Mesenchymal stem cell (in vitro differentiated cells and primary cell): ENCODE measurements around the gene DST.

Experiments used
- DNase-seq: peaks from one replicate; pipeline ENCODE4 v3.0.0-alpha.2; 2013
- H2AFZ ChIP-seq: one replicate; pipeline ENCODE4 v1.6.1; 2013; ENCODE audit warnings: low read depth, mild to moderate bottlenecking, control low read depth, inconsistent platforms, low read length, moderate library complexity
- H2AK5ac ChIP-seq: 2 replicates; pipeline ENCODE4 v1.6.1; 2013; ENCODE audit warnings: low read length, moderate library complexity, mild to moderate bottlenecking, inconsistent platforms; ENCODE audit not compliant: severe bottlenecking
- H2BK120ac ChIP-seq: one replicate; pipeline ENCODE4 v1.6.1; 2013; ENCODE audit warnings: low read depth, mild to moderate bottlenecking, inconsistent platforms, low read length, moderate library complexity
- H2BK12ac ChIP-seq, 2 experiments: one replicate each; pipeline ENCODE4 v1.6.1; 2013; ENCODE audit warnings: inconsistent platforms in 2 of 2, low read length in 2 of 2, mild to moderate bottlenecking in 2 of 2, moderate library complexity in 2 of 2, control low read depth in 1 of 2
- H2BK15ac ChIP-seq: one replicate; pipeline ENCODE4 v1.6.1; 2013; ENCODE audit warnings: mild to moderate bottlenecking, low read depth, inconsistent platforms; ENCODE audit not compliant: poor library complexity, severe bottlenecking
- H2BK5ac ChIP-seq: 2 replicates; pipeline ENCODE4 v1.6.1; 2013; ENCODE audit warnings: low read depth, mild to moderate bottlenecking, low read length, control low read depth, inconsistent platforms; ENCODE audit not compliant: poor library complexity, severe bottlenecking
- H3K14ac ChIP-seq, 2 experiments: one replicate each; pipeline ENCODE4 v1.6.1; 2013; ENCODE audit warnings: inconsistent platforms in 2 of 2, low read length in 2 of 2, control low read depth in 1 of 2, mild to moderate bottlenecking in 1 of 2, moderate library complexity in 1 of 2
- H3K18ac ChIP-seq, 2 experiments: one replicate each; pipeline ENCODE4 v1.6.1; 2013; ENCODE audit warnings: inconsistent platforms in 2 of 2, low read length in 2 of 2, control low read depth in 1 of 2, low read depth in 1 of 2, mild to moderate bottlenecking in 1 of 2
- H3K23ac ChIP-seq, 2 experiments: one replicate each; pipeline ENCODE4 v1.6.1; 2013; ENCODE audit warnings: inconsistent platforms in 2 of 2, low read length in 2 of 2, mild to moderate bottlenecking in 2 of 2, moderate library complexity in 2 of 2, control low read depth in 1 of 2
- H3K27ac ChIP-seq: 2 replicates; pipeline ENCODE4 v1.5.1; 2013; ENCODE audit warnings: mild to moderate bottlenecking, moderate library complexity, low read length, control low read depth, inconsistent platforms; ENCODE audit not compliant: poor library complexity, severe bottlenecking
- H3K27me3 ChIP-seq, 2 experiments: 2 replicates each; pipeline versions ENCODE4 v1.6.1 to v1.7.0; 2013; ENCODE audit warnings: low read length in 2 of 2, mild to moderate bottlenecking in 2 of 2, moderate library complexity in 2 of 2, control low read depth in 1 of 2, inconsistent platforms in 1 of 2; ENCODE audit not compliant: control insufficient read depth in 1 of 2, insufficient read depth in 1 of 2
- H3K36me3 ChIP-seq, 2 experiments: 2 replicates each; pipeline versions ENCODE4 v1.6.1 to v1.7.0; 2013; ENCODE audit warnings: low read length in 2 of 2, control low read depth in 1 of 2, inconsistent platforms in 1 of 2, low read depth in 1 of 2, mild to moderate bottlenecking in 1 of 2; ENCODE audit not compliant: insufficient read depth in 2 of 2, control insufficient read depth in 1 of 2
- H3K4ac ChIP-seq, 2 experiments: one replicate each; pipeline ENCODE4 v1.6.1; 2013; ENCODE audit warnings: inconsistent platforms in 2 of 2, low read length in 2 of 2, mild to moderate bottlenecking in 2 of 2, moderate library complexity in 2 of 2, control low read depth in 1 of 2, low read depth in 1 of 2
- H3K4me1 ChIP-seq: 2 replicates; pipeline ENCODE4 v1.6.1; 2013; ENCODE audit warnings: low read depth, low read length, control low read depth; ENCODE audit not compliant: control insufficient read depth, insufficient read depth
- H3K4me2 ChIP-seq: 2 replicates; pipeline ENCODE4 v1.6.1; 2013; ENCODE audit warnings: low read length, mild to moderate bottlenecking, inconsistent platforms; ENCODE audit not compliant: poor library complexity, severe bottlenecking
- H3K4me3 ChIP-seq, 2 experiments: 2 replicates each; pipeline versions ENCODE4 v1.5.1 to v1.7.0; 2013; ENCODE audit warnings: low read length in 2 of 2, mild to moderate bottlenecking in 2 of 2, control low read depth in 1 of 2, low read depth in 1 of 2; ENCODE audit not compliant: insufficient read depth in 1 of 2
- H3K79me1 ChIP-seq: replicated peaks from 2 replicates; pipeline ENCODE4 v1.6.1; 2013; ENCODE audit warnings: mild to moderate bottlenecking, control low read depth, low read length, inconsistent platforms; ENCODE audit not compliant: poor library complexity, severe bottlenecking
- H3K9ac ChIP-seq: 2 replicates; pipeline ENCODE4 v1.7.0; 2013; ENCODE audit warnings: mild to moderate bottlenecking, low read length, moderate library complexity
- H3K9me3 ChIP-seq: 2 replicates; pipeline ENCODE4 v1.7.0; 2013; ENCODE audit warnings: mild to moderate bottlenecking, low read length; ENCODE audit not compliant: control insufficient read depth
- H4K8ac ChIP-seq: one replicate; pipeline ENCODE4 v1.6.1; 2013; ENCODE audit warnings: inconsistent platforms, mild to moderate bottlenecking, low read length, moderate library complexity
- H4K91ac ChIP-seq: one replicate; pipeline ENCODE4 v1.6.1; 2013; ENCODE audit warnings: mild to moderate bottlenecking, low read length, inconsistent platforms

Gene DST

DNA sequence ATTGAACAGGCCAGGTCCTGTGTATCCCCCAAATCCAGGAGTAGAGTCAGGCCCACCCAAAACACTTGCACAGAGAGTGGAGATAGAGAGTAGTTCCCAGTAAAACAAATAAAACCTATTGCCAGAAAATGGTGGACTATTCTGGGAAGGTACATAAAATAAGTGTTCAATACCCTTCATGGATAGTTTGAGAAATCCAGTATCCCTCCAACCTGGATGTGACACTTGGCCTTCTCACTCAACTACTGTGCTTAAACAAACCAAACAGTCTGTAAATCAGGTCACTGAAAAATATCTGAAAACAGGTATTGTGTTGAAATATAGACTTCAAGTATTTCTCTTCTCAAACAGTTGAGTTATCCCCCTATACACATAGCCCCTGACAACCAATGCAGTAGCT lies 233.7 kb downstream of the DST start:
- no peaks in the 10 kb centered on the region for H3K9me3 ChIP-seq
- no peak overlapping the region for H3K14ac ChIP-seq
- H4K8ac ChIP-seq: no peak overlapping the region
- no peak overlapping the region for H3K9ac ChIP-seq
- H3K4me1 ChIP-seq: peaks cover 3% of the 10 kb centered on the region
- no peaks in the 10 kb centered on the region for H3K36me3 ChIP-seq
- no peaks in the 10 kb centered on the region for H3K79me1 ChIP-seq
- H3K27me3 ChIP-seq: no peaks in the 10 kb centered on the region
- H2AK5ac ChIP-seq: peak overlapping the region; percentile 82
- H3K27ac ChIP-seq: no peak overlapping the region
- H2BK120ac ChIP-seq: no peak overlapping the region
- no peak overlapping the region for H2BK15ac ChIP-seq
- H3K4ac ChIP-seq: no peak overlapping the region
- H3K4me3 ChIP-seq: no peak overlapping the region
- no peak overlapping the region for H2BK12ac ChIP-seq
- no peak overlapping the region for H3K18ac ChIP-seq
- DNase-seq: no peak
- H3K4me2 ChIP-seq: no peak overlapping the region
- no peak overlapping the region for H2BK5ac ChIP-seq
- H4K91ac ChIP-seq: no peak overlapping the region
- no peak overlapping the region for H2AFZ ChIP-seq
- H3K23ac ChIP-seq: no peak overlapping the region
